PC-9 (cell line): ENCODE data around the gene HABP2. TPM values are rescaled to one million over a fixed set of nuclear protein-coding genes. Genes with fewer than 3 reads are reported as not detected.

Experiments used
- BruUV-seq: library from RNA; stranded (reverse); fragments of 400-500 nt; replicated peaks from 2 replicates; lab custom pipeline; 2021; lab: Mats Ljungman, UMichigan
- CTCF ChIA-PET: fragments of 300-600 bp; sonication (Branson Sonifier 250); formaldehyde crosslinking; loops from one replicate; lab custom pipeline; 2022; ENCODE audit warnings: antibody characterized with exemption; lab: Charles Lee
- POLR2A ChIA-PET: fragments of 300-600 bp; sonication (Branson Sonifier 250); formaldehyde crosslinking; loops from one replicate; lab custom pipeline; 2022; ENCODE audit warnings: antibody characterized with exemption; ENCODE audit not compliant: unreplicated experiment; lab: Charles Lee
- DNase-seq, 2 experiments: peaks; one replicate each; pipeline versions ENCODE4 v3.0.0 to v3.0.0-alpha.2; 2015 to 2022; ENCODE audit warnings: mixed read lengths in 1 of 2
- H2AFZ ChIP-seq: fragments of 200-600 bp; sonication (generic); 2 replicates; pipeline ENCODE4 v1.8.1; 2017; ENCODE audit warnings: antibody characterized with exemption
- H3F3A ChIP-seq: fragments of 200-600 bp; sonication (generic); 2 replicates; pipeline ENCODE4 v1.8.1; 2017; ENCODE audit warnings: antibody characterized with exemption, mild to moderate bottlenecking, low read depth; ENCODE audit not compliant: insufficient read depth
- H3K27ac ChIP-seq: fragments of 200-600 bp; sonication (generic); 2 replicates; pipeline ENCODE4 v1.6.1; 2016; ENCODE audit warnings: mixed run types
- H3K27me3 ChIP-seq: fragments of 200-600 bp; sonication (generic); 2 replicates; pipeline ENCODE4 v1.6.1; 2016; ENCODE audit warnings: low read depth, mixed run types; ENCODE audit not compliant: insufficient read depth
- H3K36me3 ChIP-seq: fragments of 200-600 bp; sonication (generic); 2 replicates; pipeline ENCODE4 v1.6.1; 2016; ENCODE audit warnings: low read depth, mixed run types
- H3K4me1 ChIP-seq: fragments of 200-600 bp; sonication (generic); replicated peaks from 2 replicates; pipeline ENCODE4 v1.6.1; 2016; ENCODE audit warnings: mixed run types; ENCODE audit not compliant: insufficient read depth
- H3K4me2 ChIP-seq: fragments of 200-600 bp; sonication (generic); 2 replicates; pipeline ENCODE4 v1.6.1; 2017; ENCODE audit warnings: mixed run types
- H3K4me3 ChIP-seq: fragments of 200-600 bp; sonication (generic); 2 replicates; pipeline ENCODE4 v1.6.1; 2016; ENCODE audit warnings: mixed run types
- H3K79me2 ChIP-seq: fragments of 200-600 bp; sonication (generic); 2 replicates; pipeline ENCODE4 v1.6.1; 2017; ENCODE audit warnings: low read depth, mixed run types
- H3K9me2 ChIP-seq: fragments of 200-600 bp; sonication (generic); 2 replicates; pipeline ENCODE4 v1.8.1; 2017; ENCODE audit warnings: mild to moderate bottlenecking; ENCODE audit not compliant: insufficient read depth
- H3K9me3 ChIP-seq: fragments of 200-600 bp; sonication (generic); 2 replicates; pipeline ENCODE4 v1.8.1; 2016; ENCODE audit warnings: low read depth; ENCODE audit not compliant: insufficient read depth
- H4K20me1 ChIP-seq: fragments of 200-600 bp; sonication (generic); 2 replicates; pipeline ENCODE4 v1.8.1; 2017; ENCODE audit not compliant: insufficient read depth
- CTCF ChIP-seq: fragments of 200-600 bp; sonication (generic); conservative IDR thresholded peaks from 2 replicates; pipeline ENCODE4 v1.6.1; 2017; ENCODE audit warnings: mixed run types, antibody characterized with exemption, mild to moderate bottlenecking, moderate library complexity
- EZH2 ChIP-seq: fragments of 200-600 bp; sonication (generic); IDR thresholded peaks from 2 replicates; pipeline ENCODE4 v1.8.0; 2017; ENCODE audit warnings: antibody characterized with exemption, low read depth
- intact Hi-C: fragments of 100-400 bp; cut with micrococcal nuclease; formaldehyde crosslinking; loops from one replicate; pipeline ENCODE4 v1.10.0; 2022; ENCODE audit not compliant: unreplicated experiment
- total RNA-seq: library from RNA; stranded (reverse); gene quantifications from 2 replicates; pipeline ENCODE4 v1.2.3, GENCODE V29; 2021

HABP2 gene
- total RNA-seq, 1 experiment from 2014 or later, result not detected

GRCh38 chr10:113506476-113506875 lies 46.4 kb upstream of the HABP2 start:
- ChIA-PET CTCF (no interaction called here), POLR2A (no interaction called here)
- H2AFZ ChIP-seq, result no peak overlapping the region
- TF ChIP-seq CTCF (no peak), EZH2 (no peak)
- no peaks in the 10 kb centered on the region for H3K79me2 ChIP-seq
- H3K4me3 ChIP-seq, result no peak overlapping the region
- no peak for DNase-seq
- H3K36me3 ChIP-seq, result no peaks in the 10 kb centered on the region
- no peaks in the 10 kb centered on the region for H3K27me3 ChIP-seq
- no peaks in the 10 kb centered on the region for H3K4me1 ChIP-seq
- H3K4me2 ChIP-seq, result no peak overlapping the region
- no peaks in the 10 kb centered on the region for H3F3A ChIP-seq
- H3K9me2 ChIP-seq, result no peaks in the 10 kb centered on the region
- no peaks in the 10 kb centered on the region for H3K9me3 ChIP-seq
- intact Hi-C loops, result no loop called here
- no TSS peak for BruUV-seq
- H4K20me1 ChIP-seq, result no peaks in the 10 kb centered on the region
- H3K27ac ChIP-seq, result no peak overlapping the region

- Histone ChIP-seq H3K27me3 (no peaks in the 10 kb centered on the region), H4K20me1 (no peaks in the 10 kb centered on the region), H3K9me2 (no peaks in the 10 kb centered on the region), H3K79me2 (no peaks in the 10 kb centered on the region), H3K36me3 (no peaks in the 10 kb centered on the region), H2AFZ (no peak overlapping the region), H3K4me3 (no peak overlapping the region), H3K4me2 (no peak overlapping the region), H3K9me3 (no peaks in the 10 kb centered on the region), H3F3A (no peaks in the 10 kb centered on the region), H3K27ac (no peak overlapping the region), H3K4me1 (no peaks in the 10 kb centered on the region)
- ChIA-PET CTCF (no interaction called here), POLR2A (no interaction called here)
- no peak for DNase-seq
- TF ChIP-seq EZH2 (no peak), CTCF (no peak)
- intact Hi-C loops, result no loop called here
- BruUV-seq, result no TSS peak
Observed at GRCh38 chr10:113511419-113511818, 41.4 kb upstream of the HABP2 start.

- Histone ChIP-seq H3K4me1 (no peaks in the 10 kb centered on the region), H3K79me2 (no peaks in the 10 kb centered on the region), H3K9me3 (no peaks in the 10 kb centered on the region), H3K9me2 (no peaks in the 10 kb centered on the region), H3K36me3 (no peaks in the 10 kb centered on the region), H3K4me3 (no peak overlapping the region), H2AFZ (no peak overlapping the region), H3K4me2 (no peak overlapping the region), H3K27ac (no peak overlapping the region), H3K27me3 (no peaks in the 10 kb centered on the region), H4K20me1 (no peaks in the 10 kb centered on the region), H3F3A (no peaks in the 10 kb centered on the region)
- DNase-seq, result no peak
- ChIA-PET CTCF (no interaction called here), POLR2A (no interaction called here)
- BruUV-seq, result no TSS peak
- TF ChIP-seq EZH2 (no peak), CTCF (no peak)
- intact Hi-C loops, result no loop called here
Observed at GRCh38 chr10:113515161-113515560, 37.7 kb upstream of the HABP2 start.
